ENCODE data around the gene CNOT6L.

- TF ChIP-seq CTCF (IDR thresholded peaks at IDR 0.05) = no peak
- no peak for TF ChIP-seq POLR2A (IDR thresholded peaks at IDR 0.05)
- TF ChIP-seq EP300 (IDR thresholded peaks at IDR 0.05) = no peak
Observed at GRCh38 chr4:77804471-77804870, 14.7 kb downstream of the CNOT6L start.

Measured in tibial nerve (tissue), 4 donors.